KMS-11 (cell line): ENCODE data around the gene PARP8.

ENCODE experiments used
- H2AFZ ChIP-seq: fragments of 200-600 bp; sonication (generic); 2 replicates; pipeline ENCODE4 v1.6.1; 2016; ENCODE audit warnings: antibody characterized with exemption, mixed run types, low read depth
- H3K27ac ChIP-seq: fragments of 200-600 bp; sonication (generic); 2 replicates; pipeline ENCODE4 v1.6.1; 2016; ENCODE audit warnings: mild to moderate bottlenecking, mixed run types
- H3K27me3 ChIP-seq: fragments of 200-600 bp; sonication (generic); 2 replicates; pipeline ENCODE4 v1.6.1; 2017; ENCODE audit warnings: mild to moderate bottlenecking, low read depth, mixed run types, moderate library complexity; ENCODE audit not compliant: insufficient read depth
- H3K36me3 ChIP-seq: fragments of 200-600 bp; sonication (generic); 2 replicates; pipeline ENCODE4 v1.6.1; 2017; ENCODE audit warnings: mild to moderate bottlenecking, mixed run types; ENCODE audit not compliant: insufficient read depth
- H3K4me1 ChIP-seq: fragments of 200-600 bp; sonication (generic); 2 replicates; pipeline ENCODE4 v1.6.1; 2016; ENCODE audit warnings: mild to moderate bottlenecking, low read depth, mixed run types; ENCODE audit not compliant: poor library complexity, severe bottlenecking
- H3K4me2 ChIP-seq: fragments of 200-600 bp; sonication (generic); 2 replicates; pipeline ENCODE4 v1.7.0; 2016; ENCODE audit warnings: mild to moderate bottlenecking, mixed run types
- H3K4me3 ChIP-seq: fragments of 200-600 bp; sonication (generic); IDR thresholded peaks from 2 replicates; pipeline ENCODE4 v1.6.1; 2017; ENCODE audit warnings: low read depth, low read length, mixed read lengths; ENCODE audit not compliant: insufficient read depth
- H3K79me2 ChIP-seq: fragments of 200-600 bp; sonication (generic); 2 replicates; pipeline ENCODE4 v1.6.1; 2016; ENCODE audit warnings: low read depth, mixed run types; ENCODE audit not compliant: insufficient read depth
- H3K9ac ChIP-seq: fragments of 200-600 bp; sonication (generic); 2 replicates; pipeline ENCODE4 v1.6.1; 2016; ENCODE audit warnings: mild to moderate bottlenecking, mixed run types
- H4K20me1 ChIP-seq: fragments of 200-600 bp; sonication (generic); 2 replicates; pipeline ENCODE4 v1.6.1; 2016; ENCODE audit warnings: mild to moderate bottlenecking, mixed run types; ENCODE audit not compliant: insufficient read depth
- CTCF ChIP-seq: fragments of 200-600 bp; sonication (generic); conservative IDR thresholded peaks from 2 replicates; pipeline ENCODE4 v1.6.1; 2017; ENCODE audit warnings: low read depth, mild to moderate bottlenecking, antibody characterized with exemption, low read length, moderate library complexity, mixed read lengths

PARP8 gene

GRCh38 chr5:50864466-50864865, 198.0 kb downstream of the PARP8 start:
- Histone ChIP-seq H3K4me3 (no peak overlapping the region), H4K20me1 (no peaks in the 10 kb centered on the region), H3K27me3 (no peaks in the 10 kb centered on the region), H3K4me1 (no peaks in the 10 kb centered on the region), H3K9ac (no peak overlapping the region), H3K4me2 (no peak overlapping the region), H3K27ac (no peak overlapping the region), H2AFZ (no peak overlapping the region), H3K79me2 (no peaks in the 10 kb centered on the region), H3K36me3 (no peaks in the 10 kb centered on the region)
- no peak for TF ChIP-seq CTCF

- no peak overlapping the region for H3K27ac ChIP-seq
- no peak overlapping the region for H3K4me2 ChIP-seq
- no peaks in the 10 kb centered on the region for H3K36me3 ChIP-seq
- no peaks in the 10 kb centered on the region for H3K79me2 ChIP-seq
- H3K9ac ChIP-seq = no peak overlapping the region
- no peak for TF ChIP-seq CTCF
- no peak overlapping the region for H2AFZ ChIP-seq
- H3K27me3 ChIP-seq = no peaks in the 10 kb centered on the region
- H3K4me3 ChIP-seq = no peak overlapping the region
- H4K20me1 ChIP-seq = no peaks in the 10 kb centered on the region
- no peaks in the 10 kb centered on the region for H3K4me1 ChIP-seq
These were observed 200.0 kb downstream of the PARP8 start for GRCh38 chr5:50866415-50866814.

- no peaks in the 10 kb centered on the region for H3K4me1 ChIP-seq
- H3K4me3 ChIP-seq = no peak overlapping the region
- H3K36me3 ChIP-seq = no peaks in the 10 kb centered on the region
- no peaks in the 10 kb centered on the region for H3K27me3 ChIP-seq
- no peaks in the 10 kb centered on the region for H4K20me1 ChIP-seq
- TF ChIP-seq CTCF = no peak
- no peak overlapping the region for H3K9ac ChIP-seq
- H2AFZ ChIP-seq = no peak overlapping the region
- no peak overlapping the region for H3K27ac ChIP-seq
- H3K4me2 ChIP-seq = no peak overlapping the region
- H3K79me2 ChIP-seq = no peaks in the 10 kb centered on the region
These were observed 200.7 kb downstream of the PARP8 start for GRCh38 chr5:50867140-50867539.

GRCh38 chr5:50873595-50874277, 207.3 kb downstream of the PARP8 start:
- H3K4me1 ChIP-seq = no peaks in the 10 kb centered on the region
- no peaks in the 10 kb centered on the region for H3K36me3 ChIP-seq
- no peak overlapping the region for H3K4me3 ChIP-seq
- H3K9ac ChIP-seq = no peak overlapping the region
- H3K27ac ChIP-seq = no peak overlapping the region
- no peaks in the 10 kb centered on the region for H4K20me1 ChIP-seq
- no peaks in the 10 kb centered on the region for H3K79me2 ChIP-seq
- H3K27me3 ChIP-seq = no peaks in the 10 kb centered on the region
- TF ChIP-seq CTCF = no peak
- no peak overlapping the region for H2AFZ ChIP-seq
- H3K4me2 ChIP-seq = no peak overlapping the region
